GM21515 (cell line): ENCODE results near the gene HENMT1.

Source experiments
- ATAC-seq: cut with Tn5 transposase; IDR thresholded peaks from one replicate; pipeline ENCODE4 v1.9.1; 2021; ENCODE audit not compliant: unreplicated experiment

HENMT1 gene

DNA sequence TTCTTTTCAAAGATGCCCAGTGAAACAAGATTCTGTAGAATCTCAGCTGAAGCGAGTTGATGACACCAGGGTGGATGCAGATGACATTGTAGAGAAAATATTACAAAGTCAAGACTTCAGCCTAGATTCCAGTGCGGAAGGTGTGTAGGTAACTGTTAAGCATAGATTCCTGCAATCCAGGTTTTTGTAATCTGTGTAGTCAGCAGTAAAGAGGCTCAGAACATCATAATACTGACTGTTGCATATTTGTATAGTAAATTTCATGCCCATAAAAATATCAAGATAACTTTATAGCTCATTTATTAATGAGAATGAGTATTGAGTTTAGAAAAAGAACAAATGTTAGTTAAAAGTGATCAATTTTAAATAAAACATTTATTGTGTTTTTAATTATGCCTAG lies 32.2 kb downstream of the HENMT1 start:
- ATAC-seq: no peak

DNA sequence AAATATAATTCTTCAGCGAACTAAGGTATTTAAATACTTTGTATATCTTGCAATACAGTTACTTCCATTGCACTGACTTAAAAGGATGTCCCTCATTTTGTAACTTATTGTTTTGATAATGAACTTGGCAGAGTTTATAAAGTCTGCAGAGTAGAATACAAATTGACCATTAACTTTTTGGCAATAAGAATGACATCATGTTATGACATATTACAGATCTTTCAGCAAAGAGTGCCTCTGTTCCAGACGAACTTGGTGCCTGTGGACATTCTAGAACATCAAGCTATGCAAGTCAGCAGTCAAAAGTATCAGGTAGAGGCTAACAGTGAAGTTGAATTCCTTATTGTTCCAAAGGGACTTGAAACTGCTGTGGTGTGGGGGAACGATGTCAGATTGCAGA lies 32.9 kb downstream of the HENMT1 start:
- no peak for ATAC-seq

DNA sequence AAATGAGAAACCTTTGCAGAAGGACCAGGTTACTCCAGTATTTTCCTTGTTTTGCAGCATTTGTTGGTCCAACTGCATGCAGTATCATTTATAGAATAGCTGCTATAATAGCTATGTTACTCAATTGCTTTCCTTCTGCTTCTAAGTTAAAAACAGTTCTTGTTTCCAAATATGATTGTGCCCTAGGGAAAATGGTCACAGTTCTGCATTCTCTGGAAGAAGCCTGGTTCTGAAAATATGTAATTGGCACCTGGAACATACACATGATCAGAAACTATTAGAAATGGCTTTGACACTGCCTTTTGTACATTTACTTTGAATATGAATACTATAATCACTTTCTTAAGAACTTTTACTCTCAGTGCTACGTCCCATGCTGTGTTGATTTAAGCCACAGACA lies 33.6 kb downstream of the HENMT1 start:
- ATAC-seq: no peak

DNA sequence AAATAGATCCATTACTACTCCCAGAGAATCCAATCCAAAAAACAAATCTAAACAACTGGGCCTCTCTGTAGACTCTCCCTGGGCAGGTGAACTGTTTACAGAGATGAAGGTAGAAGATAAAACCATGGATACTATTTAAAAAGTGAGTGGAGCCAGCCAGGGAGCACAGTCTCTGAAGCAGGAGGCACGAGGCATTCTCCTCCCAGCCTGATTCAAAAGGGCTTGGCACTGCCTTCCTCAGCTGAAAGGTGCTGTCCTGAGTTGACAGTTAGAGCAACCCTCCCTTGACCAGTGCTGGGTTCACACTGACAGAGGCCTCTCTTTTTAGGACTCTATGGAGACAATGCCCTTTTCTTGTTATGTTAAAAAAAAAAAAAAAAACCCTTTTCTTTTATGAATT lies 36.8 kb downstream of the HENMT1 start:
- no peak for ATAC-seq

DNA sequence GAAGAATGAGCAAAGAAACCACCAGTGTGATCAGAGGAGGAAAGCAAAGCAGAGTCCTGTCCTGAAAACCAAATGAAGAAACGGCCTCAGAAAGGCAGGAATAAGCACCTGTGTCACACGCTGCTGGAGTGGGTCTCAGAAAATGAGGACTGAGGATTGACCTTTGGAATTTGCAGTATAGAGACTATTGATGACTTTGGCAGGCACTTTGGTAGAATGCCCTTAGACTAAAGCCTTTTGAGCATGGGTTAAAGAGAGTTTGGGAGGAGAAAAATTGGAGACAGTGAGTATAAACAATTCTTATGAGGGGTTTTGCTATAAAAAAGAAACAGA lies 43.2 kb downstream of the HENMT1 start:
- ATAC-seq: no peak

DNA sequence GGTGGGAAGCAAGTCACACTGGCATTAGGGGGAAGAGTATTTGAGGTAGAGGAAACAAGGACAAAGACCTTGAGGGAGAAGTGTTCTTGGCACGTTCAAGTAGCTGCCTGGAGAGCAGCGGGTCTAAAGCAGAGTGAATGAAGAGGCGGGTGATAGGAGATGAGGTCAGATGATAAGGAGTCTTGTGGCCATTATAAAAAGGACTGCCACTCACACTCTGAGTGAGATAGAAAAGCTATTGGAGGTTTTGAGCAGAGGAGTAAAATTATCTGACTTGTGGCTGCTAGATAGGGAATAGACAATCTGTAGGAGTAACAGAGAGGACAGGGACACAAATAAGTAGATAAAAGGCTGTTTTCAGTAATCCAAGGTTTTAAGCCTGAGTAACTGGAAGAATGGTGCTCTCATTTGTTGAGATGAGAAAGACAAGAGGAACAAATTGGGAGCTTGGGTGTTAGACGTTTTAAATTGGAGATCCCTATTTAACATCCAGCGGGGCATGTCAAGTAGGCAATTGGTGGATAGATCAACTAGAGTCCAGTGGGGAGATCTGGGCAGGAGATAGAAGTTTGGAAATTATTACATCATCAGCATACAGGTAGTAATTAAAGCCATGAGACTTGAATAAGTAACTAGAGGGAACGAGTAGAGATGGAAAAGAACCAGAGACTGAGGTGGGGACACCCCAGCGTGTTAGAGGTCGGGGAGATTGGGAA lies 43.7 kb downstream of the HENMT1 start:
- no peak for ATAC-seq

DNA sequence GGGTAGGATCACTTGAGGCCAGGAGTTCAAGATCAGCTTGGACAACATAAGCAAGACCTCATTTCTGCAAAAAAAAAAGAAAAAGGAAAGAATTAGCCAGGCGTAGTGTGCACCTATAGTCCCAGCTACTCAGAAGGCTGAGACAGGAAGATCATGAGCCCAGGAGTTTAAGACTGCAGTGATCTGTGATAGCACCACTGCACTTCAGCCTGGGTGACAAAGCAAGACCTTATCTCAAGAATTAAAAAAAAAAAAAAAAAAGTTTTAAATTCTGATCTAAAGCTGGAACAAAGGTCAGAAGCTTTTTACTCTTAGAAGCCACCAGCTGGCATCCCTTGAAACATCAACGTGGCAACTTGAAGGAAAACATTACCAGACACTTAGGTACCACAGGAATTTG lies 45.3 kb downstream of the HENMT1 start:
- no peak for ATAC-seq

DNA sequence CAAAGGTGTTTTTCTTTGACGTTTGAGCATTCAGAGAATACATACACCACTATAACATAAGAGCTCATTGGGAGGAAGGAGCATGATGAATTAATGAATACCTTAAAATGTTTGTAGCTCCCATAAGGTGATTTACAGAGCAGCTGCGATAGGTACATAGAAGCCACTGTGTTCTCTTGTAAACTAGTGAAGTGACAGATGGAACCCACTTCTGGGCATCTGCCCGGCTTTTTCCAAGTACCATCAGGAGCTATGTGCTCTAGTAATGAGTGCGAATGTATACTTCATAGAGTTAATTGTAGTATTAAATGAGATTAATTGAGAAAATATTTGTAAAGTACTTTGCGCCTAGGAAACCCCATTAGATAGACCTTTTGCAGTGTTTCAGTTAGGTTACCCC lies 48.4 kb downstream of the HENMT1 start:
- no peak for ATAC-seq

DNA sequence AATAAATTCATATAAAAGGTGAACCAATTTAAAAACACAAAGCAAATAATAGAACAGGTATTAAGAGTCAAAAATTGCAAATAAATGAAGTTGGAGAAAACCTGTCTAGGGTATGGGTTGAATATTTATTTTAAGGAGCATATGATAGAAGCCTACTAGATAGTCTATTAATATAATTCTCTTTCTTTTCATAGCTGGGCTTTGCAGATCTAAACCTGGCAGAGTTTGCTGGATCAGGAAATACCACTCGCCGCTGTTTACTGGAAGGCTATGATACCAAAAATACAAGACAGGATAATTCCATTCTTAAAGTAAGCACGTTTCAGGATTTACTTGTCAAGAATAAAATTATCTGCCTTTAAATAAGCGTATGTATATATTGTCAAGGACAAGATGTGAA lies 48.9 kb downstream of the HENMT1 start:
- no peak for ATAC-seq

DNA sequence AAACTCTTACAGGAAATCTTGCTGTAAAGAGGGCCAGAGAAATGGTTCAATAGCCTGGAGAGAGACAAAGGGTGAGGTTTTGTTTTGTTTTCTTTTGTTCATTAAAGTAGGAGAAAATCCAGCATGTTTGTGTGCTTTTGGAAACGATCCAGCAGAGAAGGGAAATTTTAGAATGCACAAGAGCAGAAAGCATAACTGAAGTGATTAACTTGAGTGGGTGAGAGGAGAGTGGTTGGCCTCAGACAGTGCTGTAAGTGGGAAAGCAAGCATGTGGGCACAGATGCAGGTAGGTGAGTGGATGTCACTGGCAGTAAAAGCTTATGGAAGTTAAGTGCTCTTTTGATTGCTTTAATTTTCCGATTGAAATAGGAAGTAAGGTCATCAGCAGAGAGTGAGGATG lies 50.8 kb downstream of the HENMT1 start:
- no peak for ATAC-seq

DNA sequence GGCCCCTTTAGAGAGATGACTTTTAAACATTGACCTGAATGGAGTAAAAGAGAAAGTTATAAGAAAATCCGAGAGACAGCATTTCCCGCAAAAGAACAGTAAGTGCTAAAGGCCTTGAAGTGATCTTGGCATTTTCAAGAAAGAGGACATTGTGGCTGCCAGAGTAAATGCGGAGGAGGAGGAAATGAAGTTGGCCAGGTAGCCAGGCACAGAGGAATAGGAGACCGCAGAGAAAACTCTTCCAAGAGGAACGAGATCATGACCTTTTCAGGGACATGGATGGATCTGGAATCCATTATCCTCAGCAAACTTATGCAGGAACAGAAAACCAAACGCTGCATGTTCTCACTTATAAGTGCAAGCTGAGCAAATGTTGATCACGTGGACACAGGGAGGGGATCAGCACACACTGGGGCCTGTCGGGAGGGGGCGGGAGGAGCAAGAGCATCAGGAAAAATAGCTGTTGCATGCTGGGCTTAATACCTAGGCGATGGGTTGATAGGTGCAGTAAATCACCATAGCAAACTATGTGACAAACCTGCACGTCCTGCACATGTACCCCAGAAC lies 51.3 kb downstream of the HENMT1 start:
- no peak for ATAC-seq

DNA sequence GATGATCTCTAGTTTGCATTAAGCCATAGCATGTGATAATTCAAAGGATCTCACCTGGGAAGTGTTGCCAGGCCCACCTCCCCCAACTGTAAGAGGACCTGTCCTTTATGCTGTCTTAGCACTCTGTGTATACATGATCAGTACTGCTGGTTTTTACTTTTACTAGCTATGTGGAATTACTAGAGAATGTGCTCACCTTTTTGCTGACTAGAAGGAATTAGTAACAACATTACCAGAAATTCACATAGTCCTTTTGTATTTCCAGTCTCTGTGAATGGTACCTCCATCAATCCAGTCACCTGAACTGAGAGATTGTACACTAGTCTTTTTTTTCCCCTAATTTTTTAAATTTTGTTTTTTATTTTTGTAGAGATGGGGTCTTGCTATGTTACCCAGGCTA lies 54.4 kb downstream of the HENMT1 start:
- ATAC-seq: no peak

DNA sequence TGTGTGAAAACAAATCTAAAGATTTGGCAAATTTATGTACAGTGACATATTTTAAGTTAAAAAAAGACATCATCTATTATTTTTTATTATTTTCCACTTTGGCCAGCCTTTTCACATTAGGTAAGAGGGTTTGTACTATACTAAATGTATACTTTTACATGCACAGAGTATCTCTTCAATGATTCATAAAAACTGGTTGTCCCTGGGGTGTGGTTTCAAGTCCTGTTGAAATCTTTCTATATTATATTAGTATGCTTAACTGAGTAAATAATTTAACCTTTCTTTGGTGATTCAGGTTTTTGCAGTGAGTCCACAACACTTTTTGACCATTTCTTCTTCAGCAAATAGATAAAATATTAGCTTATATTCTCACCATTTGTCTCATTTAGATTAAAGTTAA lies 55.3 kb downstream of the HENMT1 start:
- no peak for ATAC-seq

DNA sequence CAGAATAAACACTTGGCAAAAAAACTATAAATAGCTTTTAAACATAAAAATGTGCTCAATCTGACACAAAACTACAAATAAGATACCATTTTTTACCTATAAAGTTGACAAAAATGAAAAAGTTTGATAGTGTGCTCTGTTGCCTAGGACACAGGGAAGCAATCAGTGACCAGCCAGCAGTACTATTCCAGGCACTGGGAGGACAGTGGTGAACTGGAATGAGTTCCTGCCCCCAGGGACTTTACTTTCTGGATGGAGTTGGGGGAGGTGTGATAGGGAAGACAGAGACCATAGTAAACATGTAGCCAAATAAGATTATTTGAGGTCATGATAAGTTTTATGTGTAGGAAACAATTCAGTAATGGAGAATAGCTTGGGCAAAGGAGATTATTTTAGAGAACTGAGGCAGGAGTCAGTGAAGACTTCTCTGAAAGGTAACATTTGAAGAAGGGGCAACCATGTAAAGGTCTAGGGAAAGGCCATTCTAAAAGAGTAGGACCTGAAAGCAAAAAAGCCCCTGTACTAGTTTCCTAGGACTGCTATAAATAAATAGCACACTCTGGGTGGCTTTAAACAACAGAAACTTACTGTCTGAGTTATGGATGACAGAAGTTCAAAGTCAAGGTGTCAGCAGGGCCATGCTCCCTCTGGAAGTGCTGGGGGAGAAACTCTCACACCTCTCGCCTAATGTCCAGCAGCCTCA lies 59.0 kb downstream of the HENMT1 start:
- ATAC-seq: no peak

DNA sequence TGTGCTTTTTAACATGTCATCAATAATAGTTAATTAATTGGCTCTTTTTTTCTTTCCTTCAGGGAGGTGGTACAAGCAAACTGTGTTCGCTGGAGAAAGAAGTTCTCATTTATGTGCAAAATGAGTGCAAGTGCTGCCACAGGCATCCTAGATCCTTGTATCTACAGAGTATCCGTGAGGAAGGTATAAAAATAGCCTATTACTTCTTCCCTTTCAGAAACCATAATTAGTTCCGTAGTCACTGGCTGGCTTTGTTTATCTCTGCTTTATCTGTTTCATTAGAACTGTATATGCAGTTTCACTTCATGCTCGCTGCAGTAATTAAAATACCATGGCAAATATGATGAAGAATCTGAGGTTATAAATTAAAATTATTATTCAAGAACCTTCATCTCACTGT lies 60.4 kb downstream of the HENMT1 start:
- no peak for ATAC-seq

DNA sequence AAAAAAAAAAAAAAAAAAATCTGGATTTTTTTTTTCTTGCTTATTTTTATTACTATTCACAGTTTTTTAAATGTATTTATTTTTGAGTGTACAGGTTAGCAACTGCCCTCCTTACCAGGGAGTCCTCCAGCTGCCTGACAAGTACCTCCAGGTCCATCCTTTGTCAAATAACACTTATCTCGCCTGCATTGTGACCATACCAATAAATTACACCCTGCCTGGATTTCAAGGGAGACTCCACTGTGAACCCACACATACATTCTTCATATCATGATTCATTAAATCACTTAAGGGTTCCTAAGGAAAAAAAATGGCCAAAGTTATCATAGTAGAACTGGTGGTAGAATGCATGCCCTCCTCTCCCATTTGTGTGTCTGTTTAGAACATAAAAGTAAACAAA lies 62.6 kb downstream of the HENMT1 start:
- ATAC-seq: no peak
